ENCODE measurements around the gene GORASP2.
"Not testable (repeated sequence)": the region's sequence is repeated elsewhere in the genome, so short reads cannot be mapped to it uniquely, and the experiment has no call there.

Gene GORASP2

DNA sequence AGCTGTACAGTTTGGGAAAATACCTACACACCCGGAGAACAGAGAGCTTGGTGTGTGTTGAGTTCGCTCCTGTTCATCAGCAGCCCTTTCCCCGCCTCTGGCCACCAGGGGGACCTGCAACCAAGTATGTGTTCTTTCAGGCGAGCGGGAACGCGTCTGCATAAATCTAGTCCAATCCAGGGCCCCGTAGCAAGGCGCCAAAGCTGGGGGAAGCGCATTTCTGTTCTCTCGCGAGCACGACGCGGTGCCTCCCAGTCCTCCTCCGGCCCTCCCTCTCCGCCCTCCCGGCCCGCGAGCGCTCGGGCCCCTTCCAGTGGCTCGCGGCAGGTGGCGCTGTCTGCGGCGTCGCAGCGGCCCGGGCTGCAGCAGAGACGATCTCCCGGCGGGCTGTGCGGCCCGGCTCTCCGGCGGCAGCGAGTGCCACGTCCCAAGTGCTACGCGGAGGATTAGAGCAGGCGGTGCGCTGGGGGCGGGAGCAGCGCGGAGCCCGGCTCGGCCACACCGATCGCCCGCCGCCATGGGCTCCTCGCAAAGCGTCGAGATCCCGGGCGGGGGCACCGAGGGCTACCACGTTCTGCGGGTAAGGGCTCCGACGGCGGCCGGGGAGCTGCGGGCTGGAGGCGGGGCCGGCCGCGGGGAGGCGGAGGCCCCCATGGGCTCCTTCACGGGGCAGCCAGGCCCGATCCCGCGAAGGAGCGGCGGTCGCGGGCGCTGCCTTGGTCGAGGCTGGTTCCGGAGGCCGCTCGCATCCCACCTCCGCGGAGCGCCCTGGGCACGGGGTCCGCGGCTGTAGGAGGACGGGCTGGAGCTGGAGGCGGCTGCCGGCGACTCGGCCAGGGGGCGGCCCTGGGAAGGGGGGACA, at the start of gene GORASP2:
Gene GORASP2, plus strand, starts transcription at position 430 of the 862 bp plus-strand sequence. Its CDS starts 88 bp downstream, at position 518.
- DNase-seq: peak; percentile 98

DNA sequence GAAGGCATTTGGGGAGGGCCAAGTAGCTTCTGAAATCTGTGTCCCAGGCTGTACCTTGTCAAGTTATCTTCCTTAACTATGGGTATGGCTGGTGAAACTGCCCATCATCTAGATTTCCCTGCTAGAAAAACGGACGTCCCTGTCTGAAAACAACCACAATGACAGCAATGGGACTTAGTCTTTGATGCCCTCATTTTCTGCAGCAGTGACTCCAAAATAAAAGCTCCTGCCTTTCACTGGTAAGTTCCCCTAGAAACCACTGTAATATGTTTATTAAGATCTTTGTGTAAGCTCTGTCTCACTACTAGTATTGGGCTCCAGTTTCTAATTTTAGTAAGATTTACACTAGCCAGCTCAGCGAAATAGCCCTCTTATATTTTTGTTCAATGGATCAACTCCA, 47.2 kb upstream of the GORASP2 start:
- no peak for DNase-seq

GRCh38 chr2:170882758-170883157, 46.3 kb upstream of the GORASP2 start:
- DNase-seq: no peak

- DNase-seq: no peak
Measured at GRCh38 chr2:170883683-170884082, 45.4 kb upstream of the GORASP2 start.

DNA sequence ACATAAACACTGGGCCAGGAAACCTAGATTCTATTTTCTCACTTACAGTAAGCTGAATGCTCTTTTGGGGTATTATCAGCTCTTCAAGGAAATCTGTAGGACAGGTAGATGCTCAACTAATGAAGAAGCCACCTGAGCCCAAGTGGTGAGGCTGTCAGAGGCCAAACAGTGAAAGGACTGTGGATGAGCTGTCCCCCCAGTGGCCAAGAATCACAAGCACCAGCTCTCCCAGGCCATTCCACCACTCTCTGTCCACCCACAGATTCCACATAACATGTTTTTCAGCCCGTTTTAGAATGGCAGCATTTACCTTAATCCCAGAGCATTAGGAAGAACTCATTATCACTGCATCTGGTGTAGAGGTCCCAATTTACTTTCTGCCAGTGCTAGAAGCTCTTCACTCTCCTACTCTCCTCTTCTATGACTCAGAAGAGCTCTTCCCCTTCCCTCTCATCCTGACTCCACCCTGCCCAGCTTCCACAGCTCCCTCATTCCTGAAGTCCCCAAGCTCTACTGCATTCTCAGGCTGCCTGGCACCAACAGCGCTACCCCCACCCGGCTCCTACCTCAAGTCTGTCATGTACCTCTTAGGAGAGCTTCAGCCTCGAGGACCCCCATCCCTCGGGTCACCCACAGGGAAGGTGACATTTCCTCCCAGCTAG, 43.8 kb upstream of the GORASP2 start:
- DNase-seq: no peak

DNA sequence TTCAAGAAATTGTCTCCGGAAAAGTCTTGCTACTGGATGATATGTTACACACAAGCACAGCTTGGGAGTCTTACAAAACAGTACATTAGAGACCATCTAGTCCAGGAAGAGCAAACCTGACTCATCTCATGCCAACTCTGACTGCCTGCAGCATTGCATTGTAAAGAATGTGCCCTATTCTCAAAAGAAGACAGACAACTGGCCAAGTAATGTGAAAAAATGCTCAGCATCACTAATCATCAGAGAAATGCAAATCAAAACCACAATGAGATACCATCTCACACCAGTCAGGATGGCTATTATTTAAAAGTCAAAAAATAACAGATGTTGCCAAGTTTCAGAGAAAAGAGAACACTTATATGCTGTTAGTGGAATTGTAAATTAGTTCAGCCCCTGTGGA, 42.7 kb upstream of the GORASP2 start:
- DNase-seq: no peak

GRCh38 chr2:170887496-170887895, 41.6 kb upstream of the GORASP2 start:
- DNase-seq: no peak

DNA sequence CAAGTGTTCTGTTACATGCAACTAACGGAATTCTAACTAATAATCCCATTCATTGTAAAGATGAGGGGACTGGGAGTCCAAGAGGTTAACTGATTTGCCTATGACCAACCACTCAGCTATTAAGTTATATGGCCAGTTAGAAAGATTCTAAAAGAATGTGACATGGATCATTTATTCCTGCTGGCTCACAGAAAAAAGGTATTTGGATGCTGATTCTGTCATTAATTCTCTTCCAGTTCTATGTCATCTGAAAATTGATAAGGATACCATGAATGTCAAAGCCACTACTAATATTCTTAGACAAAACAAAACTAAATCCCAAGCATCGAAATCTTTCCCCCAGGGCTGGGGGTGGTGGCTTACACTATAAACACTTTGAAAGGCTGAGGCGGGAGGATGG, 41.2 kb upstream of the GORASP2 start:
- DNase-seq: no peak

DNA sequence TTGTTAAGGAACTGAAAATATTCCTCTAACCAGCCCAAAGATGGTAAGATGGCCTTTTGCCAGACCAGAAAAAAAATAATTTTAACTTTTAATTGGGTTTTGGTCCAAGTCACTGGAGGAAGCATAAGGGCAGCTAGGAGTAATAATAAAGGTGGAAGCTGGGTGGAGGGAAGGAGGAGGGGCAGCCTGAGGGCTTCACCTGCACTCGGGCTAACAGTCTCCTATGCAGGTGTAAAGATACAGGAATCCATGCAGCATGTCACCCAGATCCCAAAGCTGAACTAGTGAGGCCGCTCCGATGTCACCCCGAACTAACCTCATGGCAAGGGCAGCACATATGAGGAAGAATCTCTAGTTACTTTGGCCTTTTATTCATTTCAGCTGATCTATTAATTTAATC, 37.2 kb upstream of the GORASP2 start:
- no peak for DNase-seq

DNA sequence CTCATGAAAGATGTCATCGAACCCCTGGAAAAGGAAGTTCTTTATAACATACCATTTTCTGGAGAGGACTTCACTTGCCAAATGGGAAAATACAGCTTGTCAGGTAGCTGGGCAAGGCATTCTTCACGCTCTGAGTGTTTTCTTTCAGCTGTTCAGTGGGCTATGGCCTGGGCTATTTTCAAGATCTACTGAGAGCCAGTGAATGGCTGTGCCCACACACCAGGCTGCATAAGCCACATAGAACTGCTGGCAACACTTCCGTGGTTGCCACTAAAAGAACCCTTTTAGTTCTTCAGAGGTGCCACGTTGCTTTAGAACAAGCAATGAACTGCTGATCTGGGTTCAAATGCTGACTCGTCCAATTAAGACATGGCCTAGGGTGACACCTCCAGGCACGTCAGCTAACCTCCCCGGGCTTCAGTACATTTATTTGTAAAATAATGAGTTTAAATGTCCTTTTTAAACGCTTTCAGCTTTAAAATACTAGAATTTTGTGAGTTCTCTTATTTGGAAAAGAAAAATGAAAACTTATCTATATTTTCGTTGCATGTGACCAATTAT, 36.6 kb upstream of the GORASP2 start:
- no peak for DNase-seq

- DNase-seq: no peak
Measured at GRCh38 chr2:170895023-170895757, 33.9 kb upstream of the GORASP2 start.

DNA sequence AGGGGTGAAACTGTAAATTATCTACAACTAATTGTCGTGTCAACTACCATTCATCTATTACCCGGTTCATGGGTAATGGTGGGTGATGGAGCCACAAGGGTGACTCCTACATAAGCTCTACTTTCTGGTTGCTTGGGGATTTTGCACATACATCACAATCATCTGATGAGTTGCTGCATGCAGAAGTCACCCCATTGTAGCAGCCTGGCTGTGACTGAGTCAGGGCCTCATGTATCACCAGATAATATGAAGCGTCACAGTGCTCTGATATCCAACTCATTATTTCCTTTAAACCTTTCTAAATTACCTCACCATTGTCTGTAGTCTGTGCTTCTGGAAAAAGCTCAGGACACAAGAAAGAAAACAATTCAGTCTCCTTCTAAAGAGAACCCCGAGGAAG, 32.4 kb upstream of the GORASP2 start:
- DNase-seq: no peak

DNA sequence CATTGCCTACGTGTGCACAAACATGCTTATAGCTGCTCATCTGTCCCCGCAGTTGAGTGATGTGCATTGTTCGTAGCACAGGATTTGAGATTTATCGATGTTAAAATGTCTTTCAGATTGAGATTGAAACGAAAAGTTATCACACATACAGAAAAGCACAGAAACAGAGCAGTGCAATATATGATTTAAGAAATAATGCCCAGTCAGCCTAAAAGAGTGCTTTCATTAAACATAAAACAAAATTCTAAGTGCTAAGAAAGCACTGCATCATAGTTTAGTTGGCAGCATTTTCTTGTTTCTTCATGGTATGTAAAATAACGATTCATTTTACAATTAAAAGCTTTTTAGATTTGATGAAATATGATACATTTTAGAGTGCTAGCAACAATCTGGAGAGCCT, 31.9 kb upstream of the GORASP2 start:
- no peak for DNase-seq

DNA sequence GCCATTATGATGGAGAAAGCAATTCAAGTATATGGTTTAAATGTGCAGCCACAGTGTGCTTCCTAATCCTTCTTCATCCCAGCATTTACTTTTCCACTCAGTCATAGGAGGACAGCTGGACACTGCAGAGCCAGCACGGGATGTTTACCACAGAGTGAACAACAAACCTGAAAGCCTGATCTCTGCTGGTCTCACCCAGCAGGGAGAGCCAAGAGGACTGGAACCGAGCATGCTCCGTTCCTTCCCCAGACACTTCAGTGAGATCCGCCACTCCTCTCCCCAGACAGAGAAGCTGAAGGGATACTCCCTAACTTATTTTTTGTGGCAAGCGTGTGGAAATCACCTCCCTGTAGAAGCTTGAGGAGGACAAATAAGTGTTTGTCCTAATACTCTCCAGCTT, 23.2 kb upstream of the GORASP2 start:
- DNase-seq: no peak

DNA sequence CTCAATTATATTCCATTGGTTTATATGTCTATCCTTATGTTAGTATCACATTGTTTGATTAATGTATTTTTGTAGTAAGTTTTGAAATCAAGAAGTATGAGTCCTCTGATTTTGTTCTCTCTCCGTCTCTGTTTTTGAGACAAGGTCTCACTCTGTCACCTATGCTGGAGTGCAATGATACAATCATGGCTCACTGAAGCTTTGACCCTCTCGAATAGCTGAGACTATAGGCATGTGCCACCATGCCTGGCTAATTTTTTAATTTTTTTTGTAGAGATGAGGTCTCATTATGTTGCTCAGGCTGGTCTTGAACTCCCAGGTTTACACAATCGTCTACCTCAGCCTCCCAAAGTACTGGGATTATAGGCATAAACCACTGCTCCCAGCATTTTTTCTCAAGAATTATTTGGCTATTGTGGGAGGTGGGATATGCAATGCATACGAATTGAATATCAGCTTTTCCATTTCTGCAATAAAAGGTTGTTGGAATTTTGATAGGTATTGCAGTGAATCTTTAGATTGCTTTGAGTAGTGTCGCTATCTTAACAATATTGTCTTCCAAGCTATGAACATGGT, 17.7 kb upstream of the GORASP2 start:
- DNase-seq: no peak

- DNase-seq: not testable (repeated sequence)
Measured at GRCh38 chr2:170914994-170915666, 13.9 kb upstream of the GORASP2 start.

GRCh38 chr2:170917219-170917913, 11.7 kb upstream of the GORASP2 start:
- no peak for DNase-seq

DNA sequence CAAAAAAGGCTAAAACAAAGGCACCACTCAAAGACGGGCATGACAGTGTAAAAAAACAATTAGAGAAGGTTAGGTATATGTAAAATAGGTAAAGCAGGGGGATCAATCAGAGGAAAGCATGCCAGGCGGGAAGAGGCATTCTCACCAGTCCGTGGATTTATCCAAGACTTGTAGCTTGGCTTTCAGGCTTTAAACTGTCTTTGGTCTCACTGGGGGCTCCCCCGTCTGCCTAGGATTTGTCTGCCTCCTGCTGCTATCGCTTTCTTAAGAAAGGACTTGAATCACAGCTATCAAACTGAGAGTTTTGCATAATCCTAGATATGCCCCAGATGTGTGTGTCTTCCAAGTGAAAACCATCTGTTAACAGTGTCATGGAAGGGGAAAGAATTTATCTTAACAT, 11.1 kb upstream of the GORASP2 start:
- no peak for DNase-seq

DNA sequence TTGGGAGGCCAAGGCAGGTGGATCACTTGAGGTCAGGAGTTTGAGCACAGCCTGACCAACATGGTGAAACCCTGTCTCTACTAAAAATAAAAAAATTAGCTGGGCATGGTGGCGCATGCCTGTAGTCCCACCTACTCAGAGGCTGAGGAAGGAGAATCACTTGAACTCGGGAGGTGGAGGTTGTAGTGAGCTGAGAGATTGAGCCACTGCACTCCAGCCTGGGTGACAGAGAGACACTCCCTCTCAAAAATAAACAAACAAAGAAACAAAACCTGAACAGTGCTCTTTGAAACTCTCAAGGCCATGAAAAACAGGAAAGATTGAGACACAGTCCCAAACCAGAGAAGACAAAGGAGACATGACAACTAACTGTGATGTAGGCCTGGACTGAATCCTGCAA, 7.2 kb upstream of the GORASP2 start:
- not testable (repeated sequence) for DNase-seq

DNA sequence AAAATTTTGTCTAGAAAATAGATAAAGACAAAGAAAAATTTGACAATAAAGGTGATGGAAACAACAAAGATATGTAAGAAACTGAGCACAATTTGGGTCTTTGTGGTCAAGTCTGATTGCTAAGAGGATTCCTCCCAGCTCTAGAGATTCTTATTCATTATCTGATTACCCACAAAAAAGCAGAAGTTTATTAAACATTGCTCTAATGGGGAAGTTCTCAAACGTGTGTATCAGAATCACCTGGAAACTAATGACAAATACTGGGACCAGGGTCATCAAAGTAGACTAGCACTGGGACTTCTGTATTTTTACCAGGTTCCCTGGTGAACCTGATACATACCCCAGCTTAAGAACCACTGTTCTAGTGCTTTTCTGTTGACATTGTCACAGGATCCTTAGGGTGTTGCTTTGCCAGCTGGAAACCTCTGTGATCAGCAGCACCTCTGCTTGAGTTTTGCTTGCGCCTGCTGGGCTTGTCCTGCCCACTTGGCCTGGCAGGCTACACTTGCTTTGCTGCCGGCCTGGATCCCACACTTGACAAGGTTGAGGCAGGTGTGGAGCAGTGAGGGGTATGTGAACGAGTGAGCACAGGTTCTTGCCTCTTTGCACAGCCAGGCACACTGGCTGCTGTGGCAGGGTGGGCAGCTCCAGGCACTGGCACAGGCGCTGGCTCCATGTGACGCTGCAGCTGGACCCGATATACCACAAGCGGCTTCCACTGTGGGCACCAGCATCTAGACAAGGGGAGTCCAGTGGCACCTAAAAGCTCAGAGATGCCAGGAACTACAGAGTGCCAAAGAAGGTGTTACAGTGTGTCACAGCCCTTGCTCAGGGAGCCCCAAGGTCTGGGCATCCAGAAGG, 6.2 kb upstream of the GORASP2 start:
- no peak for DNase-seq

- DNase-seq: no peak
Measured at GRCh38 chr2:170923799-170924198, 5.3 kb upstream of the GORASP2 start.

Measured in stimulated activated CD4-positive, alpha-beta T cell treated with anti-CD3 and anti-CD28 coated beads, Interleukin-4, amount 100 ng/mL, for 24 hours (primary cell).